Choroid plexus epithelial cell (primary cell): ENCODE data around the gene ELOVL1.

ENCODE experiments used
- DNase-seq: peaks from one replicate; pipeline ENCODE4 v3.0.0-alpha.2; 2010; ENCODE audit warnings: low read depth
- H3K4me3 ChIP-seq: 2 replicates; pipeline ENCODE4 v1.5.1; 2011; ENCODE audit warnings: low read depth, mild to moderate bottlenecking, control low read depth, low read length, moderate library complexity
- TF ChIP-seq, protein P1 (sequence below): conservative IDR thresholded peaks from 2 replicates; pipeline ENCODE4 v1.5.1; 2011; ENCODE audit warnings: low read depth, mild to moderate bottlenecking, control low read depth, inconsistent platforms, low read length, moderate library complexity

ELOVL1 gene

DNA sequence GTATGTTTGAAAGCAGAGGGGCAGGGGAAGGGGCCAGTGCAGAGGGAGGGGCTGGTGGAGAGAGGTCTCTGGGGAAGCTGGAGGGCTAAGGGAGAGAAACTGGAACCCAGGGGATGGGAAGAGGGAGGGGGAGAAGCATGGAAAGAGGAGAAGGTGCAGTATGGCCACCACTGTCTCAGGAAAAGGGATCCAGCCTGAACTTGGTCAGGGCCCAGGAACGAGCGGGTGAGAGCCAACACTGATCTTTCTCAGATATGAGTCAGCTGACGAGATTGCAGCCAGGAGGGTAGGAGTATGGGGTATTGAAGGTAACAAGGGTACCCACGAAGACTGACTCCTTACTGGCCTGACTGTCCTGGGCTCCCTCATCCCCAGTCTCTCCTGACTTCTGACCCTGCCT lies 49.0 kb downstream of the ELOVL1 start:
- TF ChIP-seq, protein P1, sequence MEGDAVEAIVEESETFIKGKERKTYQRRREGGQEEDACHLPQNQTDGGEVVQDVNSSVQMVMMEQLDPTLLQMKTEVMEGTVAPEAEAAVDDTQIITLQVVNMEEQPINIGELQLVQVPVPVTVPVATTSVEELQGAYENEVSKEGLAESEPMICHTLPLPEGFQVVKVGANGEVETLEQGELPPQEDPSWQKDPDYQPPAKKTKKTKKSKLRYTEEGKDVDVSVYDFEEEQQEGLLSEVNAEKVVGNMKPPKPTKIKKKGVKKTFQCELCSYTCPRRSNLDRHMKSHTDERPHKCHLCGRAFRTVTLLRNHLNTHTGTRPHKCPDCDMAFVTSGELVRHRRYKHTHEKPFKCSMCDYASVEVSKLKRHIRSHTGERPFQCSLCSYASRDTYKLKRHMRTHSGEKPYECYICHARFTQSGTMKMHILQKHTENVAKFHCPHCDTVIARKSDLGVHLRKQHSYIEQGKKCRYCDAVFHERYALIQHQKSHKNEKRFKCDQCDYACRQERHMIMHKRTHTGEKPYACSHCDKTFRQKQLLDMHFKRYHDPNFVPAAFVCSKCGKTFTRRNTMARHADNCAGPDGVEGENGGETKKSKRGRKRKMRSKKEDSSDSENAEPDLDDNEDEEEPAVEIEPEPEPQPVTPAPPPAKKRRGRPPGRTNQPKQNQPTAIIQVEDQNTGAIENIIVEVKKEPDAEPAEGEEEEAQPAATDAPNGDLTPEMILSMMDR = no peak
- DNase-seq = no peak
- no peak overlapping the region for H3K4me3 ChIP-seq

DNA sequence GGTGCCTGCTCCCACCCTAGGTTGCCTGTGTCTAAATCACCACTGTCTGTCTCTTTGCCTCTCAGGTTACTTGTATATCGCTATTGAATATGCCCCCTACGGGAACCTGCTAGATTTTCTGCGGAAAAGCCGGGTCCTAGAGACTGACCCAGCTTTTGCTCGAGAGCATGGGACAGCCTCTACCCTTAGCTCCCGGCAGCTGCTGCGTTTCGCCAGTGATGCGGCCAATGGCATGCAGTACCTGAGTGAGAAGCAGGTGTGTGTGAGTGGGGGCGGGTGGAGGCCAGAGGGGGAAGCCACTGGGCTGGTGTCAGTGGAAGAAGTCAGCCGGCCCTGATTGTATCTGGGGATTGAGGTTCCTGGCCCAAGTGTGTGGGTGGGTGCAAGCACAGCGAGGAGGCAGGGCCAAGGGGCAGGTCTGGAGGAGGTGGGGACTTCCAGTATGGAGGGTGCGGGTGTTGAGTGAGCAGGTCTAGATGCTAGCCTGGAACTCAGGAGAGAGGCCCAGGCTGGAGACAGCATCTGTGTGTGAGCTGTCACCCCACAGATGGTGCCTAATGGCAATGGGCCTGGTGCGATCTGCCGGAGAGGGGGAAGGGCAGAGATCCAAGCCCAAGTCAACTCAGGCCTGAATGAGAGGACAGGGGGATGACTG lies 49.9 kb downstream of the ELOVL1 start:
- no peak overlapping the region for H3K4me3 ChIP-seq
- DNase-seq = no peak
- TF ChIP-seq, protein P1 = no peak

DNA sequence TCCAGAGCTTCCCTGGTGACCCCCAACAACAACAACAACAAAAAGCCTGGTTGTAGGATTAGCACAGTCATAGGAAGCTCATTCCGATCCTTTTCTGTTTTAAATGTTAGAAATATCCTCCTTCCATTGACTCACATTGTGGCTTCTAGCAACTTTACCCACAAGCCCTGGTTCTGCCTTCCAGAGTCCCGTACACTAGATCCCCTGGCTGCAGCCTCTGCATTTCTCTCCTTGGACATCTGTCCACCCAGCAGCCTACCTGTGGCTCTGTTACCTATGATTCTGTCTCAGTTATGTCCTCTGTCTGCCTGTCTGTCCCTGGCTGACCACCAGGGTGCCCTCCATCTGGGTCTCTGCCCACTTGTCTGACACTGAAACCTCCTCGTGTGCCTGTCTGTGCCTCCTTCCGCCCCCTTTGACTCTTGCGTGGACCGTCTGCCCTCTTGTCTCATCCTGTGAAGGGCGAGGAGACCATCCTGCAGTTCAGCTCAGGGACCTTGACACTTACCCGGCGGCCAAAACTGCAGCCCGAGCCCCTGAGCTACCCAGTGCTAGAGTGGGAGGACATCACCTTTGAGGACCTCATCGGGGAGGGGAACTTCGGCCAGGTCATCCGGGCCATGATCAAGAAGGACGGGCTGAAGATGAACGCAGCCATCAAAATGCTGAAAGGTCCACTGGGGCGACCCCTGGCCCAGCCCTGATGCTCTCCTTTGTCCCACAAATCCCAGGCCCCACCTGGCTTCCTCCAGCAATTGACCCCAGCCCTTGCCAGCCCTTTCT lies 50.9 kb downstream of the ELOVL1 start:
- TF ChIP-seq, protein P1 = peak; percentile 30
- no peak overlapping the region for H3K4me3 ChIP-seq
- no peak for DNase-seq

DNA sequence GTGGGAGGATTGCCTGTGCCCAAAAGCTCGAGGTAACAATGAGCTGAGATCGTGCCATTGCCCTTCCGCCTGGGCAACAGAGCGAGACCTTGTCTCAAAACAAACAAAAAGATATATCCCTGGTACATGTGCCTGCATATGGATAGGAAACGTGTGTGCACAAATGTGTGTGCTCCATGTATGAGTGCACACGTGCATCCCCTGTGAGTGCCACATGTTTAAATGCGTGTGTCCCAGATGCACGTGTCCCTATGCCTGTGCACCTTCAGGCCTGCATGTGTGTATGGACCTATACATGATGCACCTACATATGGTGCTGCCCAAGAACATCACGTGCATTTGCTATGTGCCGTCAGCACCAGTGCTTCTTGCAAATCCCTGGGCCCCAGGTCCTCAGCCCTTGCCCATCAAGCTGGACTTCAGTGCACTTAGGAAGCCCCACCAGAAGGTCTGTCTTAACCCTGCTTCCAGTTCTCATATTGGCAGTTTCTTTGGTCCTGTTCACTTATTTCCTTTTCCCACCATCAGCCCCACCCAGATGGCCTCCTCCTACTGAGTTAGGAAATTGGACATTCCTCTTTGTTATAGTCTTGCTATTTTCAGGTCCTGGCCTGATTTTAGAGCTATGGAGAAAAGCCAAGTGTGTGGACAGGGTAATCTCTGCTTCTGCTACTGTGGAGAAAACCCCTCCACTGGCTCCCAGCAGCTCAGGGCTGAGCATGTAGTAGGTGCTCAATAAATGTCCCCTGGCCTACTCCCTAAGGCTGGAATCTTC lies 51.7 kb downstream of the ELOVL1 start:
- no peak overlapping the region for H3K4me3 ChIP-seq
- peak; percentile 30 for DNase-seq
- TF ChIP-seq, protein P1 = no peak

DNA sequence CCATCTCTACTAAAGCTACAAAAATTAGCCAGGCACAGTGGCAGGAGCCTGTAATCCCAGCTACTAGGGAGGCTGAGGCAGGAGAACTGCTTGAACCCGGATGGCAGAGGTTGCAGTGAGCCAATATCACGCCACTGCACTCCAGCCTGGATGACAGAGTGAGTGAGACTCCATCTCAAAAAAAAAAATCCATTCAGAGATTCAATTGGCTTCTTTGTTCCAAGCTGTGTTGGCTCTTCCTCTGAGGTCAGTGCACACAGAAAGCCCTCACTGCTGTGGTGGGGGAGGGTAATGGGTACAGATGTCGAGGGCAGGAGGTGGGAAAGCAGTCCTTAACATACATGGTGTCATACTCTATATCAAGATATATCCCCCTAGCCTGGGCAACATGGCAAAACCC lies 52.3 kb downstream of the ELOVL1 start:
- H3K4me3 ChIP-seq = no peak overlapping the region
- DNase-seq = no peak
- TF ChIP-seq, protein P1 = no peak

DNA sequence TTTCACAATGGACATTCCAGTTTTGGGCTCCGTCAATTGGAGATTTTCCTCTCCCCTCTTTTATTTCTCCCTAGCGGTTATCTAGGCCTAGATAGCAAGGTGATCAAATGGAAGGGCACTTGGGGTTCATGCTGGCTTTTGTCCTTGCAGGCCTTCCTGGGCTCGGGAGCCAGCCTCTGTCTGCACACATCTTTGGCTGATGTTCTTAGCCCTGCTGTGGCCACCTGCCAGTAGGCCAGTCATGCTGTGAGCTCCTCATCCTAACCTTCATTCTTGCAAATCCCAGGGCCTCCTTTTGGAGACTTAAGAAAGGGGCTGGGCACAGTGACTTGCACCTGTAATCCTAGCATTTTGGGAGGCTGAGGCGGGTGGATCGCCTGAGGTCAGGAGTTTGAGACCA lies 53.6 kb downstream of the ELOVL1 start:
- DNase-seq = no peak
- TF ChIP-seq, protein P1 = no peak
- no peak overlapping the region for H3K4me3 ChIP-seq
